Suprapubic skin (tissue), 4 donors: ENCODE data around the gene C19orf38.
"Not testable (repeated sequence)": the region's sequence is repeated elsewhere in the genome, so short reads cannot be mapped to it uniquely, and the experiment has no call there.

Experiments used
- EP300 ChIP-seq: sonication (generic); formaldehyde crosslinking; IDR thresholded peaks from one replicate; pipeline ENCODE4 v1.6.1; 2017; ENCODE audit warnings: antibody characterized with exemption
- POLR2A ChIP-seq, 2 donors: fragments of 450-650 bp; IDR thresholded peaks; one replicate each; pipeline ENCODE4 v1.6.1; 2017; ENCODE audit warnings: antibody characterized with exemption in 2 of 2, mild to moderate bottlenecking in 2 of 2, moderate library complexity in 2 of 2
- POLR2AphosphoS5 ChIP-seq, 3 donors: sonication (generic); formaldehyde crosslinking; IDR thresholded peaks; one replicate each; pipeline ENCODE4 v1.6.1; 2017; ENCODE audit warnings: antibody characterized with exemption in 3 of 3
- TF ChIP-seq, protein P1 (sequence below), 2 donors: fragments of 200-600 bp in 1 of 2; fragments of 450-650 bp in 1 of 2; sonication (generic) in 1 of 2; IDR thresholded peaks; one replicate each; pipeline ENCODE4 v1.5.1; 2016 to 2019; ENCODE audit warnings: antibody characterized with exemption in 2 of 2, mild to moderate bottlenecking in 1 of 2, moderate library complexity in 1 of 2

DNA sequence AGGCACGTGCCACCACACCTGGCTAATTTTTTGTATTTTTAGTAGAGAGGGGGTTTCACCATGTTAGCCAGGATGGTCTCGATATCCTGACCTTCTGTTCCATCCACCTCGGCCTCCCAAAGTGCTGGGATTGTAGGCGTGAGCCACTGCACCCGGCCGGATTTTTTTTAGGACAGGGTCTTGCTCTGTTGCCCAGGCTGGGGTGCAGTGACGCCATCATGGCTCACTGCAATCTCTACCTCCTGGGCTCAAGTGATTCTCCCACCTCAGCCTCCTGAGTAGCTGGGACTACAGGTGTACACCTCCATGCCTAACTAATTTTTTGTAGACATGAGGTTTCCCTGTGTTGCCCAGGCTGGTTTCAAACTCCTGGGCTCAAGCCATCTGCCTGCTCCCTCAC, 10.6 kb upstream of the C19orf38 start:
- TF ChIP-seq, protein P1, sequence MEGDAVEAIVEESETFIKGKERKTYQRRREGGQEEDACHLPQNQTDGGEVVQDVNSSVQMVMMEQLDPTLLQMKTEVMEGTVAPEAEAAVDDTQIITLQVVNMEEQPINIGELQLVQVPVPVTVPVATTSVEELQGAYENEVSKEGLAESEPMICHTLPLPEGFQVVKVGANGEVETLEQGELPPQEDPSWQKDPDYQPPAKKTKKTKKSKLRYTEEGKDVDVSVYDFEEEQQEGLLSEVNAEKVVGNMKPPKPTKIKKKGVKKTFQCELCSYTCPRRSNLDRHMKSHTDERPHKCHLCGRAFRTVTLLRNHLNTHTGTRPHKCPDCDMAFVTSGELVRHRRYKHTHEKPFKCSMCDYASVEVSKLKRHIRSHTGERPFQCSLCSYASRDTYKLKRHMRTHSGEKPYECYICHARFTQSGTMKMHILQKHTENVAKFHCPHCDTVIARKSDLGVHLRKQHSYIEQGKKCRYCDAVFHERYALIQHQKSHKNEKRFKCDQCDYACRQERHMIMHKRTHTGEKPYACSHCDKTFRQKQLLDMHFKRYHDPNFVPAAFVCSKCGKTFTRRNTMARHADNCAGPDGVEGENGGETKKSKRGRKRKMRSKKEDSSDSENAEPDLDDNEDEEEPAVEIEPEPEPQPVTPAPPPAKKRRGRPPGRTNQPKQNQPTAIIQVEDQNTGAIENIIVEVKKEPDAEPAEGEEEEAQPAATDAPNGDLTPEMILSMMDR (IDR thresholded peaks at IDR 0.05), result not testable (repeated sequence)
- not testable (repeated sequence) for TF ChIP-seq POLR2A (IDR thresholded peaks at IDR 0.05); POLR2AphosphoS5 (IDR thresholded peaks at IDR 0.05); EP300
